Psoas muscle (tissue), 8 donors: ENCODE data around the gene RTN1. TPM values are rescaled to one million over a fixed set of nuclear protein-coding genes. Genes with fewer than 3 reads are reported as not detected.

Source experiments
- ATAC-seq, 4 donors: fragments of 200-7000 bp; cut with Tn5 transposase; one replicate each; pipeline ENCODE4 v1.9.1; 2020; ENCODE audit warnings: moderate library complexity in 3 of 4, mild to moderate bottlenecking in 2 of 4
- DNase-seq, 2 donors: peaks; one replicate each; pipeline ENCODE4 v3.0.0-alpha.2; 2020
- H3K27ac ChIP-seq: fragments of 200-600 bp; one replicate; pipeline ENCODE4 v1.8.0; 2022
- H3K27me3 ChIP-seq, 3 donors: fragments of 200-600 bp in 1 of 3; one replicate each; pipeline versions ENCODE4 v1.6.1 to v1.8.0; 2013 to 2022; ENCODE audit warnings: low read length in 2 of 3, mild to moderate bottlenecking in 2 of 3, moderate library complexity in 1 of 3; ENCODE audit not compliant: insufficient read depth in 3 of 3
- H3K36me3 ChIP-seq, 2 donors: fragments of 200-600 bp in 1 of 2; one replicate each; pipeline versions ENCODE4 v1.6.1 to v1.8.0; 2013 to 2022; ENCODE audit warnings: low read depth in 1 of 2, mild to moderate bottlenecking in 1 of 2, moderate library complexity in 1 of 2; ENCODE audit not compliant: insufficient read depth in 1 of 2
- H3K4me1 ChIP-seq: fragments of 200-600 bp; one replicate; pipeline ENCODE4 v1.8.0; 2022
- H3K4me3 ChIP-seq: fragments of 200-600 bp; one replicate; pipeline ENCODE4 v1.8.0; 2022; ENCODE audit warnings: mild to moderate bottlenecking
- H3K9me3 ChIP-seq: fragments of 200-600 bp; one replicate; pipeline ENCODE4 v1.8.0; 2022
- WGBS, 3 donors: extraction: QIAGEN DNeasy Blood & Tissue Kit; methylation state at CpG; one replicate each; pipeline versions ENCODE4 v1.1.6 to v1.1.7; 2013; 5-methylcytosine and 5-hydroxymethylcytosine counted together
- intact Hi-C, 2 donors: fragments of 100-400 bp; cut with DNase I; formaldehyde crosslinking; loops; one replicate each; pipeline versions ENCODE4 v1.11.0 to v1.14.2; 2022
- polyA plus RNA-seq, 3 donors: library from polyadenylated mRNA; stranded (reverse); fragments of 200-250 nt; gene quantifications; one replicate each; pipeline ENCODE4 v1.2.3, GENCODE V29; 2013
- total RNA-seq, 4 donors: library from RNA; stranded (reverse); fragmentation: NEBNext Ultra II Directional in 2 of 4; extraction: Animal tissue kit (Norgen Biotek cat#: 25700) in 2 of 4; gene quantifications; one replicate each; pipeline versions ENCODE4 v1.2.1 to v1.2.4, GENCODE V29; 2021 to 2023
- TF ChIP-seq, protein P1 (sequence below): fragments of 200-600 bp; IDR thresholded peaks from one replicate; pipeline ENCODE4 v1.8.0; 2022; ENCODE audit warnings: antibody characterized with exemption
- donor health status: healthy with polysubstance abuse.
- donor health status: DM: no; HTN: no; CAD: no; lungs with moderate emphysema.
- donor health status: Bipolar disorder and iron deficiency.
- donor health status: healthy.
- donor health status: DM: yes; HTN: yes; CAD: no.
- donor health status: DM: no; HTN: no; CAD: no.
- donor health status: DM: no; HTN: no; CAD: no.
- donor health status: DM: yes; HTN: yes; CAD: no.

RTN1 gene
- total and polyA plus RNA-seq, 7 donors = 0.17 to 1.7 (median 0.74) TPM

DNA sequence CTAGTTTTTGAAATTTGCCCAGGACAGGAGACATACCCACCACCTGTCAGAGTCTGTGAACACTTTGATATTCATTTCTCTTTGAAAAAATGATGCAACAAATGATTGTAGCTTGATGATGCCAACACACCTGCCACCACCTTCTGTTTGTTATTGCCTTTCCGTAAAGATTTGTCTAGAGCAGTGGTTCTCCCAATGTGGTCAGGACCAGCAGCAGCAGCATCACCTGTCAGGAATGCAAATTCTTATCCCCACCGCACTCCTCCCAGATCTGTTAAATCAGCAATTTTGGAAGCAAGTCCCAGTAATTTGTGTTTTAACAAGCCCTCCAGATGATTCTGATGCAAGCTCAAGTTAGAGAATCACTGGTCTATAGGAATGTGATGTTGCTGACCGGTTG is 303.9 kb downstream of the RTN1 start:
- H3K27ac ChIP-seq = no peak overlapping the region
- peaks cover 0 to 3% (median 0%) of the 10 kb centered on the region in 3 donors for H3K27me3 ChIP-seq
- TF ChIP-seq, protein P1, sequence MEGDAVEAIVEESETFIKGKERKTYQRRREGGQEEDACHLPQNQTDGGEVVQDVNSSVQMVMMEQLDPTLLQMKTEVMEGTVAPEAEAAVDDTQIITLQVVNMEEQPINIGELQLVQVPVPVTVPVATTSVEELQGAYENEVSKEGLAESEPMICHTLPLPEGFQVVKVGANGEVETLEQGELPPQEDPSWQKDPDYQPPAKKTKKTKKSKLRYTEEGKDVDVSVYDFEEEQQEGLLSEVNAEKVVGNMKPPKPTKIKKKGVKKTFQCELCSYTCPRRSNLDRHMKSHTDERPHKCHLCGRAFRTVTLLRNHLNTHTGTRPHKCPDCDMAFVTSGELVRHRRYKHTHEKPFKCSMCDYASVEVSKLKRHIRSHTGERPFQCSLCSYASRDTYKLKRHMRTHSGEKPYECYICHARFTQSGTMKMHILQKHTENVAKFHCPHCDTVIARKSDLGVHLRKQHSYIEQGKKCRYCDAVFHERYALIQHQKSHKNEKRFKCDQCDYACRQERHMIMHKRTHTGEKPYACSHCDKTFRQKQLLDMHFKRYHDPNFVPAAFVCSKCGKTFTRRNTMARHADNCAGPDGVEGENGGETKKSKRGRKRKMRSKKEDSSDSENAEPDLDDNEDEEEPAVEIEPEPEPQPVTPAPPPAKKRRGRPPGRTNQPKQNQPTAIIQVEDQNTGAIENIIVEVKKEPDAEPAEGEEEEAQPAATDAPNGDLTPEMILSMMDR = no peak
- DNase-seq = no peak
- no peak overlapping the region for H3K4me3 ChIP-seq
- no peaks in the 10 kb centered on the region for H3K4me1 ChIP-seq
- no peaks in the 10 kb centered on the region for H3K9me3 ChIP-seq
- intact Hi-C loops = no loop called here
- 70 to 79% (median 76%) methylated on average over 3 of the region's 3 CpGs for WGBS, 3 donors
- H3K36me3 ChIP-seq = no peaks in the 10 kb centered on the region
- no peak for ATAC-seq

DNA sequence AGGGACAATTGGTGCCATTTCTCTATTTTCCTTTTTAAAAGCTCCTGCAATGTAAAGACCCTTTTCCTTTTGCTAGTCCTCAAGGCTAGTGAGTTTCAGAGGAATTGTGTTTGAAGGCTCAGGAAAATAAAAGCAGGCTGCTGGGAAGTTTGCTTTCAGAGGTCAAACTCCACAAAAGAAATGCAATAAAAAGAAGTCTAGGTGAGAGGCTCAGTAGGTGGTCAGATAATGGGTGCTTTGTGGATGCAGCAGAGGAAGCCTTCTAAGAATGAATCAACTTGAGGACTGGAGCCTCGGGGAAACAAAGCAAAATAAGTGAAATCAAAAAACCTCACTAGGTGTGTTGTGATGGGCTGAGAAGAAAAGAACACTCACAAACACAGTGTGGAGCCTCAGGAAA is 304.3 kb downstream of the RTN1 start:
- H3K27ac ChIP-seq = no peak overlapping the region
- H3K36me3 ChIP-seq = no peaks in the 10 kb centered on the region
- no peak overlapping the region for H3K4me3 ChIP-seq
- WGBS, 3 donors = 42 to 50% (median 46%) methylated on average over 1 of the region's 1 CpG
- TF ChIP-seq, protein P1 = no peak
- H3K9me3 ChIP-seq = no peaks in the 10 kb centered on the region
- H3K27me3 ChIP-seq = peaks cover 0 to 3% (median 0%) of the 10 kb centered on the region in 3 donors
- intact Hi-C loops = no loop called here
- H3K4me1 ChIP-seq = no peaks in the 10 kb centered on the region
- DNase-seq (no peak), ATAC-seq (no peak)

GRCh38 chr14:59565087-59565486 is 305.5 kb downstream of the RTN1 start:
- Histone ChIP-seq H3K4me1 (no peaks in the 10 kb centered on the region), H3K4me3 (no peak overlapping the region), H3K9me3 (no peaks in the 10 kb centered on the region), H3K27ac (no peak overlapping the region), H3K36me3 (no peaks in the 10 kb centered on the region), H3K27me3 (peaks cover 0 to 3% (median 0%) of the 10 kb centered on the region in 3 donors)
- DNase-seq (no peak), ATAC-seq (no peak)
- intact Hi-C loops = no loop called here
- TF ChIP-seq, protein P1 = no peak
- WGBS, 3 donors = 35 to 53% (median 47%) methylated on average over 1 of the region's 1 CpG

DNA sequence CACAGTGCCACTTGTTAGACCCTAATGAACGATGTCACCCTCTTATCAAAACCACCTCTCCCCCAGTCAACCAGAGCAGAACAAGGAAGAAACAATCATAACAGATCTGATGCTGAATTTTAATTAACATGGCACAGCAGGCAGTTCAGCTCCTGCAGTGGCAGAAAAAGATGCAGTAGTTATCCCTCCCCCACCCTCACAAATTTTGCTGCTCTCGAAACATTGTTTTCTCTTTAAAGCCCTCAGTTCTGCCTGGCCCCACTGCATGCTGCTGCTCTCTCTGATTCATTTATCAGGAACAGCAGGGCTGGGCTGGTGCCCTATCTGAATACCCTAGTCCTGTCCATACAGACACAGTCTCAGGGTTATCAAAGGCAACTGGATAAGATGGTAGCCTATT is 306.2 kb downstream of the RTN1 start:
- TF ChIP-seq, protein P1 = no peak
- Histone ChIP-seq H3K9me3 (no peaks in the 10 kb centered on the region), H3K27me3 (peaks cover 0 to 3% (median 0%) of the 10 kb centered on the region in 3 donors), H3K4me3 (no peak overlapping the region), H3K36me3 (no peaks in the 10 kb centered on the region), H3K27ac (no peak overlapping the region), H3K4me1 (no peaks in the 10 kb centered on the region)
- WGBS, 3 donors = 24 to 53% (median 49%) methylated on average over 2 of the region's 2 CpGs
- ATAC-seq (no peak), DNase-seq (no peak)
- intact Hi-C loops = no loop called here

DNA sequence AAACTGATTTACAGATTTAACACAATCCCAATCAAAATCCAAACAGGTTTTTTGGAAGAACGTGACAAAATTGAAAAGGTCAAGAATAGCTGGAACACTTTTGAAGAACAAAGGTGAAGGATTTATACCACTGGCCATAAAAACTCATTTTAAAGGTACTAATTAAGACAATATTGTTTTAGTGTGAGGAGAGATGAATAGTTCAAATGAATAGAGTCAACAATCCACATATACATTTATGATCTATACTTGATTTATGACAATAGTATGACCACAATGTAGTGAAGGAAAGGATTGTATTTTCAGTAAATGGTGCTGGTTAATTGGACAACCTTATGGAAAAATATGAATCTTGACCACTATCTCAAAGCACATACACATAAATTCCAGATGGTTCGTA is 323.3 kb downstream of the RTN1 start:
- intact Hi-C loops = no loop called here
- H3K36me3 ChIP-seq = no peaks in the 10 kb centered on the region
- TF ChIP-seq, protein P1 = no peak
- ATAC-seq = no peak
- 69 to 71% (median 69%) methylated on average over 2 of the region's 2 CpGs for WGBS, 3 donors
- H3K4me3 ChIP-seq = no peak overlapping the region
- no peaks in the 10 kb centered on the region for H3K9me3 ChIP-seq
- no peak for DNase-seq
- H3K27me3 ChIP-seq = no peaks in the 10 kb centered on the region
- no peaks in the 10 kb centered on the region for H3K4me1 ChIP-seq
- no peak overlapping the region for H3K27ac ChIP-seq
